ENCODE measurements around the gene IMPG1.
"Not testable (repeated sequence)": the region's sequence is repeated elsewhere in the genome, so short reads cannot be mapped to it uniquely, and the experiment has no call there.

Gene IMPG1

DNA sequence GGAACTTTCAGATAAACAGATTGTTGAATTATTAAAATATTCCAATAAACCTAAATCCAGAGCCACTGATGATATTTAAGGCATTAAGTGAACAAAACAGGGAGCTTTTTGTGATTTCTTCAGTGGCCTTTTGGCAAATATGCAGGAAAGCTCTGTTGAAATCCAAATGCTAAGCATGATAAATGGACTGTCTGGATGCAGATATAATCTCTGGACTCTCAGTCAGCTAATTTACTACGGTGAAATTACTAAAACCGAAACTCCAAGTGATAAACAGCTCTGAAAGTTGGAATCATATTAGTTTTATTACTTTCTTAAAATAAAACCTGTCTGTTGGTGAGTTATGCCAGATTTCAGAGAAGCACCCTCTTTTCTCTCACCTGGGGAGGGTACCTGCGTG, 120.3 kb downstream of the IMPG1 start:
- DNase-seq (ENCODE audit: low spot score): no peak

DNA sequence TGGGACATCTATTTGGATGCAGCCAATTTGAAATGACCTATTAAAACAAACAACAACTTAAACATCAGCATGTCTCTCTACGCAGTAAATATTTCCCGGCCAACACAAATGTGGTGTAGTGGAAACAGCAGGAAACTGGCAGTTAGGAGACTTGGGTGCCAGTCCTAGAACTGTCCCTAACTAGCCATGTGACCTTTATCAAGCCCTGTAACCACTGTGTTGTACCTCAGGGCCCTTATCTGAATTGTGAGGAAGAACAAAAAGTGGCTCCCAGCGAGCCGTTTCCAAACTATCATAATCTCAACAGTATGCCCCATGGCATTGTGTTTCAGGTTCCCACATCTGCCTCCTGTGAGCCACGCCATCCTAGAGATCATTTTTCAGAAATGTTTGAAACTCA, 124.5 kb downstream of the IMPG1 start:
- DNase-seq (ENCODE audit: low spot score): no peak

DNA sequence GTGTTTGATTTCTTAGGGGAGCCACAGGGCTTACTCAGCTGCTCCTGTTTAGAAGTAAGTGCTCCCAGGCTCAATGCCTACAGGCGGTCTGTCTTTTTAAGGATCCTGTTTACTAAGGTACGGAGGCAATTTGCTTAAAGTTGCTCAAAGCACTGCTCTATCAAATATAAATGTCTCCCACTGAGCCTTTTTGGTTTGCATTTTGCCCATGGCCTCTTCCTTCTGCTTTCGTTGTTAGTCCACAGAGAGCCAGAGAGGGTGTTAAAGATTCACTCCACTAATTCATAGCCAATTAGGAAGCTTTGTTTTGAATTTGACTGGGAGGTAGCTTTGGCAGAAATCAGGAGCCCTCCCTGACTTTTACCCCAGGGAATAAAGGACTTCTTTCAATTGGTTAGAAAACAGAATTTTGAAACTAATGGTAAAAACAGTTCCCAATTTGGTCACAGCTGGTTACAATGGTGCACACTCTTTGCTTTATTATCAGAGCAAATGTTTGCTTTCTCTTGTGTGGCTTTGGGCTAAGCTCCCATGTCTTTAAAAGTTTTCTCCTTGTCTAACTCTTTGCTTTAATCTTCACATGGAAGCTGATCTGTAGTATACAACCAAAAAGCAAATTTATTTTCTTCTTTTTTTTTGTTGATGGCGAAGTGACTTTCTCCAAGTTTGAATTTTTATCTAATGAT, 126.2 kb downstream of the IMPG1 start:
- DNase-seq (ENCODE audit: low spot score): no peak

DNA sequence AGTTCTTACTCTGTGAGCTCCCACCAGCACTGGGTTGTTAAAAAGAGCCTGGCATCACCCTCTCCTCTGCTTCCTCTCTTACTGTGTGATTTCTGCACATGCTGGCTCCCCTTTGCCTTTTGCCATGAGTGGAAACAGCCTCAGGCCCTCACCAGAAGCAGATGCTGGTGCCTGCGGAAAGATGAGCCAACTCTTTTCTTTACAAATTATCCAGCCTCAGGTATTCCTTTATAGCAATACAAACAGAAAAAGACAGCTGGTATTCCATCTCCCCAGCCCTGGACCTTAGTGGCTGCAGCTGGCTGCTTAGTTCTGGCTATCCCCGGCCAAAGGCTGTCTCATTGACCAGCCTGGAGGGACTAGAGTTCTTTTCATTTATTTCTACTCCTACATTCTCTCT, 129.1 kb downstream of the IMPG1 start:
- no peak for DNase-seq (ENCODE audit: low spot score)

DNA sequence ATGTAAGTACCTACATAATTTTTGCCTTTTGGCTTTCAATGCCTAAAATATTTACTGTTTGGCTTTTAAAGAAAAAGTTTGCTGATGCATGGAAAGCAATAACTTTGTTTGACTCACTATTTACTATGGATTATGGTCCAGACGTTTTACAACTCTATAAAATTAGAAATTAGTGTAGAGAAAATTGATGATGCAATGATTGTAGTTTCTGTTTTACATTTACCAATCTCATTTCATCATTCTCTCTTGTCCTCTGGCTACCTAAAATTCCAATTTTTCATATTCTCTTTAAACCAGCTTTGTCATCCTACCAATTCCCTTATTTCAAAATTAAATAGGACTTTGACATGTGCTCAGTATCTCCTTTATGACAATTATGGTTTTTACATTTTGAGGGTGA, 131.0 kb downstream of the IMPG1 start:
- no peak for DNase-seq (ENCODE audit: low spot score)

DNA sequence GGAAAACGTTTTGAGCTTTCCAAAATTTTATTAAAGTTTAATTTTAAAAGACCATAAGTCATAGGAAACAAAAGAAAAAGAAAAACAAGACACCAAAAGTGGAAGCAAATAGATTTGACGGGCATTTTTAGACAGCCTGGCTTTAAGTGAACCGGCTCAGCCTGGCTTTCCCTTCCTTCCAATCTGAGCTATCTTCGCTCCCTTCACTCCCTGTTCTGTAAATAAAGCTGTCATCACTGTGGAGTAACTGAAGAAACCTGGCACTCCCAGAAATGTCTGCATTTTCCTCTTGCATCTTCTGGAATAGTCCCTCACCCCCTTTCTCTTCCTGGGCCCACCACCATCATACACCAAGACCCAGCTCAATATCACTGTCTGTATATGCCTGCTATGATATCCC, 131.9 kb downstream of the IMPG1 start:
- DNase-seq (ENCODE audit: low spot score): no peak

DNA sequence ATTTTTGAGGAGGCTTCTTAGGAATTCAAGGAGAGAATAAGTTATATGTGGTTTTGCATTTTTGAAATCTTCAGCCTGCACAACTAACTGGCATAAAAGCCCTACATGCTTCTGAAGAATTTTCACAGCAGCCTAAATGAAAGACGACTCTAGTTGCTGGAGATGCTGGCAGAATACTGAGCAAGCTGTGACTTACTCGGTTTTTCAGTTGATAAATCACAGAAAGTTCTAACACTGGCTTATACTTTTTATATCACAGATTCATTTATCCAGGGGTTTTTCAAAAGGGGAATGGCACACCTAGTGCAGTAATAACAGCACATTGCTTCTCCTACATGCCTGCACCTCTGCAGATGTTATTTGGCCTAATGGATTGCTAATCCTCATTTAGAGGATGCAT, 134.6 kb downstream of the IMPG1 start:
- no peak for DNase-seq (ENCODE audit: low spot score)

DNA sequence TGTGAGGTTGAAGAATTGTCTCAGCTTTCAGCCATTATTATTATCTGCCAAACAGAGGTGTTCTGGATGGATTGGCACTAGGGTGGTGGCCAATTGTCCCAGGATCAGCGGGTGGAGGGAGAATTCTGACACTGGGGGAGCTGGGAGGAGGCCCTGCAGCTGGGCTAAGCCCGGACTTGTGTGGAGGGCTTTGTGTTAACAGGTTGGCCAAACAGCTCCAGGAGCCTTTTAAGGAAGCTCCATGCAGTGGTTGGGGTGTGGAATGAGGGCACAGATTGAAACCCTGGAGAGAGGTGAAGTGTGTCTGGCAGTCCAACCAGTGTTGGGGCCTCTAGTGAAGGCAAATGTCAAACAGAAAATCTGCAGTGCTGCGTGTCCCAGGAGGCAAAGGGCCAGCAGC, 135.8 kb downstream of the IMPG1 start:
- DNase-seq (ENCODE audit: low spot score): no peak

DNA sequence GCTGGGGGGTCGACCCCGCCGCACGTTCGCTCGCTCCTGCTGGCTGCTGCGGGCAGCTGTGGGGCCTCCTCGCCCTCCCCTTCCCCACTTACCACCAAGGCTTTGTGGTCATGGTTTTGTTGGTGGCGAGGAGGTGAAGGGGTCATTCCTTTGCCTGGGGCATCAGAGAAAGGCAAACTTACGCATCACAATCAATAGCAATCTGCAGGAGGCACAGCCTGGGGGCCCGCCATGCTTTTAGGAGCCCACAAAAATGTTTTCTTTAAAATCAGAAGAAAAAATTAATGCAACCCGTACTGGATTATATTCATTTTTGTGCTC, 137.0 kb downstream of the IMPG1 start:
- DNase-seq (ENCODE audit: low spot score): no peak

DNA sequence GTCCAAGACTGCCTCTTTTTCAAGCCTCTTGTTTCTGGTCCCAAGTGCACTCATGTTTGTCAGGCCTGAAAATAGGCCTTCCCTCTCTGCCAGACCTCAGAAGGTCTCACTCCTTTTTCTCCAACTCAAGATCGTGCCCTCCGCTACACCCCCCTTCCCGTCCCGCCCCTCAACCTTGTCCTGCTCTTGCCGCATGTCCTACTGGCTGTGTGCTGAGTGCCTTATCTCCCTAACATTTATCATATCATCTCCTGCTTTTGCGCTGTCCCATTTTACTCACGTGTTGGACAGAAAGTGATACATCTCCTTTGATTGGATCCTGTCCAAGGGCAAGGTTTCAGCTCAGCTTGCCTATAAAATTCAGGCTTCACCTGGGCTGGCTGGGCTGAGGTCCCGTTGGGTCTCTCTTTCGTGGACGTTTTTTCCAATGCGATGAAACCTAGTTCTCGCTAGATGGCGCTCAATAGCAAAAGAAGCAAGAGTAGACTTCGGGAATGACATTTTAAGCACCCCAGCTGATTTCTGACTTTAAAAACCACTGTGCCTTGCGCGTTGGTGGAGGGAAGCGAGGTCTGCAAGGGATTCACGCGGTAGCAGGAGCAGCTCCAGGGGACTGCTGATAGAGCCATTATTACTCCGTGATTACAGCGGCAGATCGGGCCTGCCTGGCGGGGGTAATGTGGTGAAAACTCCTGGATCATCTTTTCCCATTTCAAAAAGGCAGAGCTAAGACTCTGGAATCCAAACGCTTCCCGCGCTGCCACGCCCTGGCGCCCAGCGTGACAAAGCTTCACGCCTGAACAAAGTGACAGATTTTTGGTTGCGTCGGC, 137.6 kb downstream of the IMPG1 start:
- DNase-seq (ENCODE audit: low spot score): peak; percentile 78

DNA sequence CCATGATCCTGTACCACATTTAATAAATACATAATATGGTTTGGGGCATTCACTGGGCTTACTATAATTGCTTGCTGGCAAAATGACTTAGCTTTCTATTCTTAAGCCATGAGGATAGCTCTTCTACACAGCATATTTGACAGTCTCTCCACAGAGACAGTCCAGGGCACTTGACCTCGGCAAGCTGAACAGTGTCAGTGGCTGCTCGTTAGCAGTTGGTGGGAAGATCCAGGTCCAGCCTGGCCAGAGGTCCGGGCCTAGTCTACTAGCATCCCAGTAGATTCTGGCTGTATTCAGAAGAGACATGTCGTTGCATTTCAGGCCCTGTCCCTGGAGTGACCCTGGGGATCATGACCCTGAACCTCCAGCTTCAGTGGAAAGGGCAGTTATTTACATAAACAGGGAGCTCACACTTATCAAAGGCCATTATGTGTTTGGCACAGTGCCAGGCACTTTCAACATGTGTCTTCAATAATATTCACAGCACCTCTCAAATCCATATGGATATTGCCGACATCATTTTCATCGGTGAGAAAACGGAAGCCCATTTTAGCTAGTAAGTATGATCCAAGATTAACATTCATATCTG, 139.0 kb downstream of the IMPG1 start:
- DNase-seq (ENCODE audit: low spot score): no peak

DNA sequence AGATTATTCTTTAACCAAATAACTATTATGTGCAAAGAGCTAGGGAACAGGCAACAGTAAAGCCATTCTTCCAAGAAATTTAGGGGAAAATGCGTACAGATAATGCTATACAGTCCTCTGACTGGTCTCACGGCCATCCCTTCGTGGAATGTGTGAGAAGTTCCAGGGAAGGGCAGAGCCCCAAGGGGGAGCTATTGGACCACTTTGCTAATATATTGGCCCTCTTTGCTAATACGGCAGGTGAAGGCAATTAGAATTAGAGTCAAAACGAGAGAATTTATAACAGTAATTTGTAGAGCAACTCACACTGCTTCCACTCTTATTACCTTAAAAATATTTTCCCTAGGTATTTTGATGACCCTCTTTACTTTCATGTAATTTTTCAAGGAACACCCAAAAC, 140.4 kb downstream of the IMPG1 start:
- DNase-seq (ENCODE audit: low spot score): peak; percentile 48

DNA sequence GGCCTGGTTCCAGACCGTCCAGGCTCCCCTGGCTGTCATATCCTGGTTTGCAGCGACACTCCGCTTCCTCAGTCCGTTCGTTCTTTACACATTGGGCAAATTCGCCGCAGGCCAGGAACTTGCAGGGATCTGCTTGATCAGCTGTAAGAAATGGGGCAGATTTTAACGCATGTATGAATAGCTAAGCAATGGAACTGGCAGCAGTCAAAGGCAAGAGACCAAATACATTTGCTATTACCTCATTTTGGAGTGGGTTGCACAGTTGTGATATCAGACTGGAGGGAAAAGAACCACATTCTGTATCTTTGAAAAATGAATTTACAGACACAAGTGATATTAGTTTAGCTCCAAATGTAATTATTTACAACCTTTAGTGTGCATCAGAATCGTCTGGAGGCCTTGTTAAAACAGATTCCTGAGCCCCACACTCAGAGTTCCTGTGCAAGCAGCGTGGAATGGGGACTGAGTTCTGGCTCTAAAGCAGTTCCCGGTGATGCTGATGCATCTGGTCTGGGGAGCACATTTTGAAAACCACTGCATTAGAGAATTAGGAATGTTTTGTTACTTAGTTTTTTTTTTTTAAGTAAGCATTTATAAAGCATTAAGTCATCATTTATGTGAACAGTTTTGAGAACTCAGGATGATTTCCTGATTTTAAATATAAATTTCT, 141.3 kb downstream of the IMPG1 start:
- DNase-seq (ENCODE audit: low spot score): no peak

DNA sequence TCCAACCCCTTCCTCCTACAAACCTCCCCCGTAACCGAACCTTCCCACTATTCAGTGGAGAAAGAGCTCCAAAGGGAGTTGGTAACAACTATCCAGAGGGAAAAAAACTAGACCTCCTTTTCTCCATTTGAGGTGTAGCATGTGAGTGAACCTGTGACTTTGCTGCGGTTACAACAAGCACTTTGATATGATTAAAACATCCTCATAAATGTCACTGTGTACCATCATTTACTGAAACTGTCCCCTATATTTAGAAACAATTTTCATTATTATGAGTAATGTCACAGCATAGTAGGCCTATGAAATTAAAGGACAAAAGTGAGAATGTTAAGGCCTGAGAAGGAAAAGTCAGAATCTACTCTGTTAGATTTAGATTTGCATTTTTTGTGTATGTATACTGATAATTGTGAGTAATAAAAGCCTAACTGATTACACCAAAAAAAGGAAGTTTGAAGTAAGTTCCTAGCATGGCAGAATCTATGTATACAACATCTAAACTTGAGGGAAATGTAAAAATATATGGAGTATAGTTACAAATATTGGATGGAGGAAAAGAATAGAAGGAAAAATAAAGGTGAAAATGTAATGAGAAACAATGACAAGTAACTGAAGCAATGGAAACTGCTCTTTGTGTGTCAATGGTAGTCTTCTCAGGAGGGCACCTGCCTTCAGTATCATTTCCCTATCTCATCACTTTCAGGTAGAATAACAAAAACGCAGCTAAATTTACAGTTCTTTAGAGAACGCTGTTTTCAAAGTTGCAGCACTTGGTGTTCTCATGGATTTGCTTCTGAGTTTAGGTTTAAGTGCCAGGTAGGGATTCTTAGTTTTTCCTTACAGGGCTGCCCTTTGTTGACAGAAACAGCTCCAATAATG, 145.9 kb downstream of the IMPG1 start:
- no peak for DNase-seq (ENCODE audit: low spot score)

DNA sequence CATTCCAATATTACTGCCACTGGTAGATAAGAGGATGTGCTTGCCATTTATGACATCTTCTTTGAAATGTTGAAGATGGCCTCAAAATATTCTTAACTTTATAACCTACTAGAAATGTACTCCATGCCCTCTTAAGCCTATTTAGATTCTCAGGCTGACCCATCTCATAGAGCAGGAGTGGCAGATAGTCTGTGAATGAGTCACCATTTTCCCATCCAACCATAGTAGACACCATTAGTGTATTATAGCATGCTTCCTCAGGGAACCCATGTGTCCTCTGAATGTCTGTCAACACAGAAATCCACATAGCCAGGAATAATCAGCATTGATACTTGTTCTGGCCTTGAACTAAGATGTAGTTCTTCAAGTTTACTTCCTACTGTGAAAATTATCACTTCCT, 150.2 kb downstream of the IMPG1 start:
- no peak for DNase-seq (ENCODE audit: low spot score)

DNA sequence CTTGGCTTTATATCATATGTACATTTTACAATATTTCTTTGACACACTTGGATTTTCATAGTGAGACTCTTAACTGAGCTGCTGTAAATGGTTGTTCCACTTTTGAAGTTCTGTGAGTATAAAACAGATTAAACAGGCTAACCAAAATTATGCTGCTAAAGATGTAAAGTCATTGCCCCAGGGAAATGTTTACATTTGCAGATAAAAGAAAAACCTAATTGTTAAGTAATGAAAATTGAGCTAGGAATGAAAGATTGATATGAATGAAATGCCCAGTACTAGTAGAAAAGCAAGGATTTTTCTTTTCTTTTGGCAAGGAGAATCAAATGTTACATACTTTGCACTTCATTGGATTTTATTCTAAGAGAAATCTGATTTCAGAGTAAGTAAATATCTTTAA, 159.4 kb downstream of the IMPG1 start:
- DNase-seq (ENCODE audit: low spot score): no peak

DNA sequence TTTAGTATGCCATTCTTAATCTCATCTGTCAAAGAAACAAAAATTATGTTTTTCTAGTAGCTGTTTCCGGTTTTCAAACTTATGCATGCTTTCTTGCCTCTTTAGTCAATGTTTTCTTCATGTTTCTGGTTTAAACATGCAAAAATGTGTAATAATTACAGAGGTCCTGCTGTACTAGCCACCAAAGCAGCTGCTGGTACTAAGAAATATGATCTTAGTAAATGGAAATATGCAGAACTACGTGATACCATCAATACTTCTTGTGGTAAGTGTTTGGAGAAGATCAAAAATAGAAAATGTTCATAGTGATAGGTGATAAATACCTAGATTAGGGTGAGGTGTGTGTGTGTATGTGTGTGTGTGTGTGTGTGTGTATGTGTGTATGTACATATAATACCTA, 165.0 kb downstream of the IMPG1 start:
- no peak for DNase-seq (ENCODE audit: low spot score)

DNA sequence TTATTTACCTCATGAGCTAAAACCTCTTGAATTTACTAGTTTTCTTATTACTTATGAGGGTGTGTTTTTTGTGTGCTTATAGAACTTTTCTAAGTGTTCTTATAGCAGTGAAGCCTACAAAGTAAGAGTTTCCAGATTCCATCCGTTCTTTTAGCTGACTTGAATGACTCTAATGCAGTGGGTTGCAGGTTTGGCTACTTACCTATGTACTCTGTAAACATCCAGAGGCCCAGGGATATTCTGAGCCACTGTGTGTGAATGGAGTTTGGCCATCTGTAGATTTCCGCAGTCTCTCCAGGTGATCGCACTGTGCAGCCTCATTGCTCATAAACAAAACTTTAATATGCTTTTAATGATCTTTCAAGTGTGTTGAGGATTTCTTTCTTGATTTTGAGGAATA, 165.6 kb downstream of the IMPG1 start:
- DNase-seq (ENCODE audit: low spot score): no peak

DNA sequence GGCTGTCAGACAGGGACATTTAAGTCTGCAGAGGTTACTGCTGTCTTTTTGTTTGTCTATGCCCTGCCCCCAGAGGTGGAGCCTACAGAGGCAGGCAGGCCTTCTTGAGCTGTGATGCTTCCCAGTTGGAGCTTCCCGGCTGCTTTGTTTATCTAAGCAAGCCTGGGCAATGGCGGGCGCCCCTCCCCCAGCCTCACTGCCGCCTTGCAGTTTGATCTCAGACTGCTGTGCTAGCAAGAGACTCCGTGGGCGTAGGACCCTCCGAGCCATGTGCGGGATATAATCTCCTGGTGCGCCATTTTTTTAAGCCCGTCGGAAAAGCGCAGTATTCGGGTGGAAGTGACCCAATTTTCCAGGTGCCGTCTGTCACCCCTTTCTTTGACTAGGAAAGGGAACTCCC, 167.3 kb downstream of the IMPG1 start:
- not testable (repeated sequence) for DNase-seq (ENCODE audit: low spot score)

DNA sequence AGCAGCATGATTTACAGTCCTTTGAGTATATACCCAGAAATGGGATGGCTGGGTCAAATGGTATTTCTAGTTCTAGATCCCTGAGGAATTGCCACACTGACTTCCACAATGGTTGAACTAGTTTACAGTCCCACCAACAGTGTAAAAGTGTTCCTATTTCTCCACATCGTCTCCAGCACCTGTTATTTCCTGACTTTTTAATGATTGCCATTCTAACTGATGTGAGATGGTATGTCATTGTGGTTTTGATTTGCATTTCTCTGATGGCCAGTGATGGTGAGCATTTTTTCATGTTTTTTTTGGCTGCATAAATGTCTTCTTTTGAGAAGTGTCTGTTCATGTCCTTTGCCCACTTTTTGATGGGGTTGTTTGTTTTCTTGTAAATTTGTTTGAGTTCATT, 172.2 kb downstream of the IMPG1 start:
- not testable (repeated sequence) for DNase-seq (ENCODE audit: low spot score)

DNA sequence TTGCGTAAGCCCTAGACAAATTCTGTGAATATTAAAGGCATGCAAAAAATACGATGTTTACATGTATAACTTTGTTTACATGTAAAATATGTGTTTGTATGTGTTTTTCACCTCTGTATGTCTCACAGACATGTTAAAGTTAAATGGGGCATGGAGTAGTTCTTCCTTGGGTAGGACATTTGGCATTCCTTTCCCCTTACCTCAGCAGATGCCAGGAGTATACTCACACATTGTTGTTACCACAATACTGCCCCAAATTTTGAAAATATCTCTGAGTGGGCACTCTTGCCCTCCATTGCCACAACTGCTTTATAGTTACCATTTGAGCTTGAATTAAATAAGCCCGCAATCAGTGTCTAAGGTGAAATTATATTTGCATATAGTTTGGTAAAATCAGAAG, 175.9 kb downstream of the IMPG1 start:
- no peak for DNase-seq (ENCODE audit: low spot score)

DNA sequence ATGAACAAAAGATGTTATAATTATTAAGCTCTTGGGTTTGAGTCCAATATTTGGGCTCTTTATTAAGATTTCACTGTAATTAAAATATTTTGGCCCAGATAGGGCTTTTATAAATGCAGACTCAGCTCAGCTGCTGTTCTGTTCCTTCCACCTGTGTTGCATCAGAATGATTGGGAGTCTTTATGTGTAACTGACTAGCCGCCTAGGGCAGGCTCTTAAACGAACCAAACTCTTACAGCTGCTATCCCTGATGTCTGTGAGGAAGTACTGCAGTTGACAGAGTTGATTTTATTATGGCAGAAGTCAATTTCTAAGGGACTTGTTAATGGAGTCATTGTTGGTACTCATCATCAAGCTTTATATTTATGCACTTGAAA, 178.7 kb downstream of the IMPG1 start:
- no peak for DNase-seq (ENCODE audit: low spot score)
